ENCODE results near the gene EHD4. TPM values are rescaled to one million over a fixed set of nuclear protein-coding genes. Genes with fewer than 3 reads are reported as not detected.

Gene EHD4
- polyA plus RNA-seq, 4 donors, result 15.3 to 21.2 (median 17.4) TPM

- DNase-seq (ENCODE audit: low read depth in 4 of 4, low spot score in 3 of 4), result no peak
Measured at GRCh38 chr15:41884458-41884857, 87.9 kb downstream of the EHD4 start.

GRCh38 chr15:41883484-41883825 lies 88.9 kb downstream of the EHD4 start:
- DNase-seq (ENCODE audit: low read depth in 4 of 4, low spot score in 3 of 4), result no peak

- no peak for DNase-seq (ENCODE audit: low read depth in 4 of 4, low spot score in 3 of 4)
Measured at GRCh38 chr15:41882689-41883483, 89.5 kb downstream of the EHD4 start.

- DNase-seq (ENCODE audit: low read depth in 4 of 4, low spot score in 3 of 4), result no peak
Measured at GRCh38 chr15:41881920-41882688, 90.3 kb downstream of the EHD4 start.

- DNase-seq (ENCODE audit: low read depth in 4 of 4, low spot score in 3 of 4), result no peak
Measured at GRCh38 chr15:41881550-41881919, 90.8 kb downstream of the EHD4 start.

GRCh38 chr15:41881086-41881485 lies 91.3 kb downstream of the EHD4 start:
- DNase-seq (ENCODE audit: low read depth in 4 of 4, low spot score in 3 of 4), result no peak

- DNase-seq (ENCODE audit: low read depth in 4 of 4, low spot score in 3 of 4), result no peak
Measured at GRCh38 chr15:41880156-41880877, 92.0 kb downstream of the EHD4 start.

- no peak for DNase-seq (ENCODE audit: low read depth in 4 of 4, low spot score in 3 of 4)
Measured at GRCh38 chr15:41879321-41879845, 93.0 kb downstream of the EHD4 start.

GRCh38 chr15:41878355-41878699 lies 94.0 kb downstream of the EHD4 start:
- no peak for DNase-seq (ENCODE audit: low read depth in 4 of 4, low spot score in 3 of 4)

- no peak for DNase-seq (ENCODE audit: low read depth in 4 of 4, low spot score in 3 of 4)
Measured at GRCh38 chr15:41877631-41878354, 94.6 kb downstream of the EHD4 start.

- DNase-seq (ENCODE audit: low read depth in 4 of 4, low spot score in 3 of 4), result no peak
Measured at GRCh38 chr15:41876689-41877088, 95.7 kb downstream of the EHD4 start.

GRCh38 chr15:41876007-41876406 lies 96.3 kb downstream of the EHD4 start:
- no peak for DNase-seq (ENCODE audit: low read depth in 4 of 4, low spot score in 3 of 4)

GRCh38 chr15:41874736-41875135 lies 97.6 kb downstream of the EHD4 start:
- no peak for DNase-seq (ENCODE audit: low read depth in 4 of 4, low spot score in 3 of 4)

GRCh38 chr15:41873711-41874110 lies 98.6 kb downstream of the EHD4 start:
- DNase-seq (ENCODE audit: low read depth in 4 of 4, low spot score in 3 of 4), result no peak

- DNase-seq (ENCODE audit: low read depth in 4 of 4, low spot score in 3 of 4), result no peak
Measured at GRCh38 chr15:41872166-41872747, 100.1 kb downstream of the EHD4 start.

GRCh38 chr15:41871175-41871905 lies 101.0 kb downstream of the EHD4 start:
- DNase-seq (ENCODE audit: low read depth in 4 of 4, low spot score in 3 of 4), result no peak

GRCh38 chr15:41870689-41871081 lies 101.7 kb downstream of the EHD4 start:
- DNase-seq (ENCODE audit: low read depth in 4 of 4, low spot score in 3 of 4), result no peak

- DNase-seq (ENCODE audit: low read depth in 4 of 4, low spot score in 3 of 4), result no peak
Measured at GRCh38 chr15:41869770-41870688, 102.3 kb downstream of the EHD4 start.

- DNase-seq (ENCODE audit: low read depth in 4 of 4, low spot score in 3 of 4), result no peak
Measured at GRCh38 chr15:41868321-41868720, 104.0 kb downstream of the EHD4 start.
